OCI-LY3 (cell line): ENCODE measurements around the gene HDAC4.

ENCODE experiments used
- CTCF ChIP-seq: fragments of 200-600, 300-600 bp; sonication (generic); IDR thresholded peaks from 2 replicates; pipeline ENCODE4 v1.5.1; 2014; ENCODE audit warnings: antibody characterized with exemption, low read length, low read depth
- EZH2phosphoT487 ChIP-seq: fragments of 200-600 bp; shearing (Covaris generic); IDR thresholded peaks from 2 replicates; pipeline ENCODE4 v1.6.1; 2018; ENCODE audit warnings: antibody characterized with exemption, mixed run types, low read depth

- TF ChIP-seq CTCF (no peak), EZH2phosphoT487 (no peak)
Measured at GRCh38 chr2:239095460-239096081, 305.2 kb downstream of the HDAC4 start.
